ENCODE results near the gene ISOC1.

The ISOC1 gene

DNA sequence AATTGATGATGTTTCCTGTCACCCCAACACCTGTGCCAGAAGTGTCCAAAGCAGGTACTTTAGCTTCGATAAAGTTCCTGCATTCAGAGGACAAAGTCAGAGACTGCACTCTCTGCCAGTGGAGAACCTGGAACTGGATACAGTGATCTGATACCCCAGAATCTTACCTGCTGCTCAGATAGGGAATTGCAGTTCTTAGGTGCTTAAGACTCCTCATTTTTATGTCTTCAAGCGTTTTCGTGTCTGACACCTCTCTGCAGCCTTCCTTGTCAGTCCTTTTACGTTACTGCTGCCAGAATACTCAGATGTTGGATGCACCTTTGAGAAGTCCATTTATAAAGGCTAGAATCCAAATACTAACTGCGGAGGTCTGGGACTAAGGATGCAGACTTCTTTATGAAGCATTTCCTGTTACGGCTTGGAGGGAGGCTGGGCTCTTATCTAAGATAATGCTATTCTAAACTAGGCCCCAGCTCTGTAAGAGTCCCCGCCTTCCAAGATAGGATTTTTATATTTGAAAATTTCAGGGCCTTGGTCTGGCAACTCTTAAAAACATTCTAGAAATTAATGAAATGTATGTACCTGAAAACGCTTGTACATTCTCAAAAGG lies 1.9 kb downstream of the ISOC1 start:
- no peak for DNase-seq

DNA sequence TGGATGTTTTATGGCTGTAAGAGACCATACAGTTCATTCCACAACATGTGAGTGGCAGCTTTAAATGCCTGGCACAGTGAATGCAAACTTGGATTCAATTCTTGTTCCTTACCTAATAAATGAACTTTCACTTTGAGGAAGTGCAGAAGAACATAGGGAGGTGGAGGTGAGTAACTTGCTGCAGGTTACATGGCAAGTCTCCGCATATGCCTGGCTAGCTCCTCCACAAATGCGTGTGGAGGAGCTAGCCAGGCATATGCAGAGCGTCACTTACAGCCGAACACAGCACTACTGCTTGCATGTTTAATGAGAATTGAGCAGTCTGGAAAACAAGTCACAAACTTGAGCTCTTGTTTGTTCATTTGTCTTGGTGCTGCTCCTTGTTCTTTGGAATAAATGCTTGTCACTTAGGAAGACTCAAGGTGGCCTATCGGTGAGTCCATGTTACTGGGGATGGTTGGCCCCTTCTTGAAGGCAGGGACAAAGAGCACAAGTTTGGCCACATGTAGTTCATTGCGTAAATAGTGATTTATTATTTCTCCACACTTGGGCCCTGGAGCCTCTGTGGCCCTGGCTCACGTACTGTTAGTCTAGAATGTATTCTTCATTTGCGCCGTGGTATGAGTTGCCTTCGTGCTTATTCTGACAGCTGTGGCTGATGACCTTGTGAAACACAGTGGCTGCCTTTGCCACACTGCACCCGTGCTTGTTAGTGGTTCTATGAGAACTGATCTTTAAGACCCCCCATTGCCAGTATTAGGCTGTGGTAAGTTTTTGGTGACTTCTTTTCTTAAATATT lies 3.1 kb downstream of the ISOC1 start:
- no peak for DNase-seq

DNA sequence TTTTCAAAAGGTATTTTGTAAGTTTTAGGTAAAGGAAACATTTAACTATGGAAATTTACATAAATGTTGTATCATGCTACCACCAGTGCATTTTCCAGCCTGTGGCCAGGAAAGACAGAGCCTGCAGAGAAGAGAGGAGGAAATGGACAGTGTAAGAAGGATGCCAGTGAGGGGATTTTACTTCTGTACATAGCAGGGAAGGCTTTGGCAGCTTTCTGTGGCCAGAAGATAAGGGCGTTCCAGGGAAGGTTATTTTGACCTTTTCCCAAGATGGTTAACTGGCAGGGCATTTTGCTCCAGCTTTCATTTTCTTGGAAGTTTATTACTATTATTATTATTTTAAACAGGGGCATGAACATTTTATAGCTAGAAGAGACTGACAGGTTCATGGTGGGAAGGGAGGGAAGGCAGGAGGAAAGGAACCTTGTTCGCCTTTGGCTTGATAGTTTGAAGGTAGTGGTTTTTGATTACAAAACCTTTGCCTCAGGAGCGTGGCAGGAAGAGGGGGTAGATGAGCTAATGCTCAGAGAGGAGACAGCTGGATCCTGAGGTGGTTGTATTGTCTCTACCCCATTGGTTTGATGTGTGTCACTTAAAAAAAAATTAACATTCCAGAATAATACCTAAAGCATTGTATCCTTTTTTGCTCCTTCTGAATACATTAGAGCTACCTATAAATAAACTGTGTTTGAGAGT lies 4.1 kb downstream of the ISOC1 start:
- no peak for DNase-seq

GRCh38 chr5:129099184-129099569 lies 4.6 kb downstream of the ISOC1 start:
- no peak for DNase-seq

DNA sequence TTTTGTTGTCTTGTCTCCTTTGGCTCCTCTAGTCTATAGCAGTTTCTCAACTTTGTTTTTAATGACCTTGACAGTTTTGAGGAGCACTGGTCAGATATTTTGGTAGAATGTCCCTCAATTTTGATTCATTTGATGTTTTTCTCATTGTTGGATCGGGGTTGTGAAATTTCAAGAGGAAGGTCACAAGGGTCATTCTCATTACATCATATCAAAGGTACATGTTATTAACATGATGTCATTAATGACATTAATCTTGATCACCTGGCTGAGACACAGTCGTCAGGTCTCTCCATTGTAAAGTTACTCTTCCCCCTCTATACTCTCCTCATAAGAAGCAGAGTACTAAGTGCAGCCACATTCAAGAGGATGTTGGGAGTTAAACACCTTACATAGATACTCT lies 7.2 kb downstream of the ISOC1 start:
- DNase-seq, result no peak

- DNase-seq, result no peak
These were observed 8.8 kb downstream of the ISOC1 start for GRCh38 chr5:129103397-129103796.

GRCh38 chr5:129104915-129105455 lies 10.4 kb downstream of the ISOC1 start:
- no peak for DNase-seq

- DNase-seq, result no peak
These were observed 13.1 kb downstream of the ISOC1 start for GRCh38 chr5:129107637-129108036.

DNA sequence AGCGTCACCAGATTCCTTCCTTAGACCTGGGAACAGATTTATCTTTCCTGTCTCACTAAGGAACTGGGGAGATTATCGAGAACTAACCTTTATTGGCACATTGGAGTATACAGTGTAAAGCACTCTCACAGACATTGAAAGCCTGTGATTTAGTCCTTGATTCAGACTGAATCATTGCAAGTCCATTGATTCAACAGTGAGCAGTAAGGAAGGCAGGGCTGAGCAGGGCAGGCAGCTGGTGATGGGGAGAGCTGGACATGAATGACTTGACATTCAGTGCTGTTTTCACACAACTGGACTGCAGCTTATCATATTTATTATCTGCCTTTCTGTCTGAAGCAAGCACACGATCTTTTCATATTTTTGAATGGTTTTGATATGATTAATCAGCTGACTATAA lies 16.2 kb downstream of the ISOC1 start:
- DNase-seq, result no peak

DNA sequence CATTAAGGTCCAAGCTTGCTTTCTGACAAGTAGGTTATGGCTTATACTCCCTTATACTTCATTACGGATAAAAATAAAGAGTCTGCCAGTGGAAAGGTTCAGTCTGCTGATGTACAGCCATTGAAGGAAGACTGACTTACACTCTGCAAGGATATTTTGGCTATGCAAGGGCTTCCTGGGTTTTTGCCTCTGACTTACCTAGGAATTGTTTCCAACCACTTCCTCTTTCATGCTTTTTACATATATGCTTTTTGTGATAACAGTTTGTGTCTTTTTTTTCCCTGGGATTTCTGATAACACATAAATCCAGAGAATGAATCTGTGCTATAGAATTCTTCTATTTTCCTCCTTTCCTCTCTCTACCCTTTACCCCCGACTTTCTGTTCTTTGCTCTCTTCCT lies 16.8 kb downstream of the ISOC1 start:
- DNase-seq, result no peak

DNA sequence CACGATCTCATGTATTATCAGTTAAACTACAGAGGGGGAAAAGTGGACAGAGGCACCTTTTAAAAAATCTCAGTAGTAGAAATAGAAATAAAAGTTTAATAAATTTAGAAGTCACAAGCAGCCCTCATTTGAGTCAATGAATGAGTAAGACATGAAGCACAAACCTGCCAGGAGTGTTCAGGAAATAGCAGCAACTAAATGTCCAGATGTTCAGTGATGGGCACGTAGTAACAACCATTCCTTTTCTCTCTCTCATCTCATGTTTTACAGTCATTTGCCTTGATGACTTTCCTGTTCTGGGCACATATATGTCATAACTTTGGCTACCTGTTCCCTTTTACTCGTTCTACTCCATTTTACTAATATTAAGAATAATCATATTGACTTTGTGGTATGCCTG lies 17.7 kb downstream of the ISOC1 start:
- DNase-seq, result no peak

DNA sequence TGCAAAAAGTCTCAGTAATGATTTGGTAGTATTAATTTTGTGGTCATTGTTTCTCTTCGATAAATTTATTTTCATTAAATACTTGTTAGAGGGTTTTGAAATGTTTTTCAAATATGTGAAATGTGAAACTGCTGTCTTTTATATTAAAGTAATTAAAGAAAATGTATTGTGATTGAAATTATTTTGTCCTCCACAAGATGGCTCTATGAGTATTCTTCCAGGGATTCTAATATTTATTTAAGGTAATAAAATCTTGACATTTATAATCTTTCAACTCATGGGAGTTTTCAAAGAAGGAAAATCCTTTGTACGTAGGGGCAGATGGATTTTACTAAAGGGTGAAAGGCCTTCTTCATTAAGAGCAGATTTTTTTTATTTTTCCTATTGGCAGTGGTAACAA lies 19.3 kb downstream of the ISOC1 start:
- no peak for DNase-seq

DNA sequence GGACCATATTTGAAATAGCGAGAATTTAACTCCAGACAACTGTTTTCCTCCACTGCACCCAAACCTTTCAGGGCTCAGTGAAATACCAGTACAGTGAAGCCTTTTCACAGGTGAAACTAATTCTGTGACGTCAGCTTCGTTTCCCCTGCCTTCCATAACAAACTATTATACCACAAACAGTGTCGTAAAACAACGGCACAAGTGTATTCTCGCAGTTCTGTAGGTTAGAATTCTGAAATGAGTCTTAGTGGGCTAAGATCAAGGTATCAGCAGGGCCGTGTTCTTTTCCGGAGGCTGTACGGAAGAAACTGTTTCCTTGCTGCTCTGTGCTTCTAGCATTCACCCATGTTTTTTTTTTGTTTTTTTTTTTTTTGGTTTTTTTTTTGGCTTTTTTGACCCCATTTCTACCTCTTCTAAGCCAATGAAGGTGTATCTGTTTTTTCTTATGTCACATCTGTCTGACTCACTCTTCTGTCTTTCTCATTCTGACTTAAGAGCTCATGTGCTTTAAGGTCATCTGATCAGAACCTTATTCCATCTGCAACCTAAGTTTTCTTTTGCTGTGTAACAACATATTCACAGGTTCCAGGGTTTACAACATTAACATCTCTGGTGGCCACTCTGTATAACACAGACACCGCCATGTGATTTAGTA lies 20.1 kb downstream of the ISOC1 start:
- peak; percentile 19 for DNase-seq

- no peak for DNase-seq
These were observed 21.1 kb downstream of the ISOC1 start for GRCh38 chr5:129115680-129116079.

- no peak for DNase-seq
These were observed 22.2 kb downstream of the ISOC1 start for GRCh38 chr5:129116797-129117196.

- no peak for DNase-seq
These were observed 23.9 kb downstream of the ISOC1 start for GRCh38 chr5:129118405-129118804.

DNA sequence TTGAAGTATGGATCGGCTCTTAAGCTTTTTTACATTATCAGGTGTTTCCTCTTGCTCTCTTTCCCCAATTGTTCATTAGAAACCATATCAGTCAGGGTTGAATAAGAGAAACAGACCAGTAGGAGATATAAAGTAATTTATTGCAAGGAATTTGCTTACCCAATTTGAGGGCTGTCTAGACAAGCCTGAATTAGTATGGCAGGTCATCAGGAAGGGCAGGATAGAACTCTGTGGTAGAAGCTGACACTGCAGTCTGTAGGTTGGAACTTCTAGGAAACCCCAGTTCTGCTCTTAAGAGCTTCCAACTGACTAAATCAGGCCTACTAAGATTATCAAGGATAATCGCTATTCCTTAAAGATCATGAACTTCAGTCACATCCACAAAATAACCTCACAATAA lies 24.3 kb downstream of the ISOC1 start:
- DNase-seq, result no peak

DNA sequence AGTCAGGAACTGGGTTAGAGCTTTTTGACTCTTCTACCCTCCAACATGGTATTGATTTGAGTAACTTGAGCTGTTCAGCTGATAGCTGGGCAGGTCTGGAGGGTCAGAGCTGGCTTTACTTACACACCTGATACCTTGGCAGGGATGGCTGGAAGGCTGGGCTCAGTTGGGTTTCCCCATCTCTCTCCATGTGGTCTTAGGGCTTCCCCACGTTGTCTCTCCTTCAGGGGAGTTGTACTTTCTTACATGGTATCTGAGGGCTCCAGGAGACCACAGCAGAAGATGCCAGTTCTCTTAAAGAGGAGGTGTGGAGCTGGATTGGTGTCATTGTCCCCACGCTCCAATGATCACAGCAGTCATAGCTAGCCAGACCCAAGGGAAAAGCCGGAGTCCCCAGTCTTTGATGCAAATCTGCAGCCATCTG lies 25.6 kb downstream of the ISOC1 start:
- DNase-seq, result no peak

GRCh38 chr5:129122560-129122959 lies 28.0 kb downstream of the ISOC1 start:
- DNase-seq, result no peak

DNA sequence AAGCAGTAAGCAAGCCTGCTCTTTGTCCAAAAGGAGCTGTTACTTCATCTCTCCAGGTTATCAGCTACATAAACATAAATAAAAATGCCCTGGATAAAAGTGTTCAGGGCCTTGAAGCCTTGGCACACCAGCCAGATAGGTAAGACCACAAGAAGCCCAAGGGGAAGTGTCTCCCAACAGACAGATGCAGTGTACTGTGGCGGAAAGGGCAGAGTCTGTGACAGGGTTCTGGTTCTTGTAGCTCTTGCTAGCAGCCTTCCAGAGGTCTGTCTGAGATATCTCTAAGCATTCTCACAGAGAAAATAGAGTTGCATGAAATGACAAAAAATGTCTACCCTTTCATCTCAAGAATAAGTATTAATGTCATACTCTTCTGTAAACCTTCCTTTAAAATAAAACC lies 30.1 kb downstream of the ISOC1 start:
- no peak for DNase-seq

GRCh38 chr5:129125819-129126218 lies 31.3 kb downstream of the ISOC1 start:
- peak; percentile 31 for DNase-seq

DNA sequence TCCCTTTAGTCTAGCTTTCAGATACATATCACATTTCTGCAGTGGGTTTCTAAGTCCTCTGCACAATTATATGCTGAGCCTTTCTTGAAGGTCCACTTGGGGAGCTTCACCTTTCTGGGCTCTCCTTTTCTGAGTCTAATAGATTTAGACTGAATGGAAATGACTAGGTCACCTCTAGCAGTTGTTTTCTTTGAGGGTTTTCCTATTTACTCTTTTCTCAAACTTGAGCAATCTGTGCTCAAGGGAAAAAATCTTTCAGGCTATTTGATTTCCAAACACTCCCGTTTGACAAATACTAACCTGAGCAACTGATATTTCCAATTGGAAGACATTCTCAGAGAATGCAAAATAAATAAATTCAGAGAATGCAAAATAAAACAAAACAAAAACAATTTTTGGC lies 39.0 kb downstream of the ISOC1 start:
- no peak for DNase-seq

- peak; percentile 32 for DNase-seq
These were observed 41.1 kb downstream of the ISOC1 start for GRCh38 chr5:129135633-129136032.
